ENCODE data around the gene MPND.

The MPND gene

GRCh38 chr19:4409123-4409933, 66.0 kb downstream of the MPND start:
- DNase-seq = no peak
